Liver (tissue), 3 donors: ENCODE data around the gene KMT2A.

Experiments
- RAD21 ChIP-seq, 2 donors: IDR thresholded peaks; 2 replicates each; pipeline ENCODE4 v1.6.1; 2016; ENCODE audit warnings: antibody characterized with exemption in 2 of 2, mild to moderate bottlenecking in 2 of 2
- RXRA ChIP-seq, 2 donors: IDR thresholded peaks; 2 replicates each; pipeline ENCODE4 v1.6.1; 2017 to 2018; ENCODE audit warnings: antibody characterized with exemption in 2 of 2, mild to moderate bottlenecking in 1 of 2
- SP1 ChIP-seq: IDR thresholded peaks from 2 replicates; pipeline ENCODE4 v1.6.1; 2018; ENCODE audit warnings: antibody characterized with exemption, mild to moderate bottlenecking
- TF ChIP-seq, protein P1 (sequence below): fragments of 150-350 bp; IDR thresholded peaks from 2 replicates; pipeline ENCODE4 v1.5.1; 2017; ENCODE audit warnings: improper control_type of control experiment, low read depth, low read length; ENCODE audit not compliant: missing input control
- TF ChIP-seq, protein P2 (sequence below): IDR thresholded peaks from 2 replicates; pipeline ENCODE4 v1.6.1; 2016; ENCODE audit warnings: antibody characterized with exemption
- TF ChIP-seq, protein P3 (sequence below): IDR thresholded peaks from 2 replicates; pipeline ENCODE4 v1.6.1; 2016; ENCODE audit warnings: antibody characterized with exemption
- TF ChIP-seq, protein P4 (sequence below): IDR thresholded peaks from 2 replicates; pipeline ENCODE4 v1.6.1; 2016; ENCODE audit warnings: antibody characterized with exemption, mild to moderate bottlenecking
- donor health status: healthy.
- donor health status: healthy.

DNA sequence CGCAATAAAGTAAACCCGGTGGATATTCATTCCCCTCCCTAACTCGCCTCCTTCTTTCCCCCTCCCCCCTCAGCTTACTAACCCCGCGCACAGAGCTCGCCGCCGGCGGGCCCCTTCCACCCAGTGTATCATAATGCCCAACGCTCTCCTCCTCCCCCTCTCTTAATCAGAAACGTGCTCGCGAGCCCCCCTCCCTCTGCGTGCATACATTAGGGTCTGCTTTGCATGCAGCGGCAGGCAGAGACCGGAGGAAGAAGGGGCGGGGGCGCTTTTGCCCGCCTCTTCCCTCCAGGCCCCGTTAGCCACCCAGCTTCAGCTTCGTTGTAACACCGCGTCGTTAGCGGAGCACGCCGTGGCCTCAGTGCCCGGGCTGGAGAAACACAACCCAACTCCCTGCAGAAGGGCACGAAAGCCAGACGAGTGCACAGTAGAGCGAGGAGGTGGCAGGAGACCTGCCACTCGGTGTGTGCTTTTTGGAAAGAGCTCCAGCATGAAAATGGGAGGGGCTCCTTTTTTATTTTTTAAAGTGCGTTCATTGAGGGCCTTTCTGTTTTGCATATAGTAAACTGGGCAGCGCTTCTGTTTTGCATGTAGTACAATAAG is 901 bp upstream of the KMT2A start:
- TF ChIP-seq, protein P1, sequence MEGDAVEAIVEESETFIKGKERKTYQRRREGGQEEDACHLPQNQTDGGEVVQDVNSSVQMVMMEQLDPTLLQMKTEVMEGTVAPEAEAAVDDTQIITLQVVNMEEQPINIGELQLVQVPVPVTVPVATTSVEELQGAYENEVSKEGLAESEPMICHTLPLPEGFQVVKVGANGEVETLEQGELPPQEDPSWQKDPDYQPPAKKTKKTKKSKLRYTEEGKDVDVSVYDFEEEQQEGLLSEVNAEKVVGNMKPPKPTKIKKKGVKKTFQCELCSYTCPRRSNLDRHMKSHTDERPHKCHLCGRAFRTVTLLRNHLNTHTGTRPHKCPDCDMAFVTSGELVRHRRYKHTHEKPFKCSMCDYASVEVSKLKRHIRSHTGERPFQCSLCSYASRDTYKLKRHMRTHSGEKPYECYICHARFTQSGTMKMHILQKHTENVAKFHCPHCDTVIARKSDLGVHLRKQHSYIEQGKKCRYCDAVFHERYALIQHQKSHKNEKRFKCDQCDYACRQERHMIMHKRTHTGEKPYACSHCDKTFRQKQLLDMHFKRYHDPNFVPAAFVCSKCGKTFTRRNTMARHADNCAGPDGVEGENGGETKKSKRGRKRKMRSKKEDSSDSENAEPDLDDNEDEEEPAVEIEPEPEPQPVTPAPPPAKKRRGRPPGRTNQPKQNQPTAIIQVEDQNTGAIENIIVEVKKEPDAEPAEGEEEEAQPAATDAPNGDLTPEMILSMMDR = no peak
- TF ChIP-seq, protein P2, sequence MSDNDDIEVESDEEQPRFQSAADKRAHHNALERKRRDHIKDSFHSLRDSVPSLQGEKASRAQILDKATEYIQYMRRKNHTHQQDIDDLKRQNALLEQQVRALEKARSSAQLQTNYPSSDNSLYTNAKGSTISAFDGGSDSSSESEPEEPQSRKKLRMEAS = no peak
- TF ChIP-seq SP1 (no peak), RAD21 (IDR thresholded peaks at IDR 0.05) (no peak), RXRA (IDR thresholded peaks at IDR 0.05) (no peak)
- TF ChIP-seq, protein P3, sequence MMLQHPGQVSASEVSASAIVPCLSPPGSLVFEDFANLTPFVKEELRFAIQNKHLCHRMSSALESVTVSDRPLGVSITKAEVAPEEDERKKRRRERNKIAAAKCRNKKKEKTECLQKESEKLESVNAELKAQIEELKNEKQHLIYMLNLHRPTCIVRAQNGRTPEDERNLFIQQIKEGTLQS = no peak
- TF ChIP-seq, protein P4, sequence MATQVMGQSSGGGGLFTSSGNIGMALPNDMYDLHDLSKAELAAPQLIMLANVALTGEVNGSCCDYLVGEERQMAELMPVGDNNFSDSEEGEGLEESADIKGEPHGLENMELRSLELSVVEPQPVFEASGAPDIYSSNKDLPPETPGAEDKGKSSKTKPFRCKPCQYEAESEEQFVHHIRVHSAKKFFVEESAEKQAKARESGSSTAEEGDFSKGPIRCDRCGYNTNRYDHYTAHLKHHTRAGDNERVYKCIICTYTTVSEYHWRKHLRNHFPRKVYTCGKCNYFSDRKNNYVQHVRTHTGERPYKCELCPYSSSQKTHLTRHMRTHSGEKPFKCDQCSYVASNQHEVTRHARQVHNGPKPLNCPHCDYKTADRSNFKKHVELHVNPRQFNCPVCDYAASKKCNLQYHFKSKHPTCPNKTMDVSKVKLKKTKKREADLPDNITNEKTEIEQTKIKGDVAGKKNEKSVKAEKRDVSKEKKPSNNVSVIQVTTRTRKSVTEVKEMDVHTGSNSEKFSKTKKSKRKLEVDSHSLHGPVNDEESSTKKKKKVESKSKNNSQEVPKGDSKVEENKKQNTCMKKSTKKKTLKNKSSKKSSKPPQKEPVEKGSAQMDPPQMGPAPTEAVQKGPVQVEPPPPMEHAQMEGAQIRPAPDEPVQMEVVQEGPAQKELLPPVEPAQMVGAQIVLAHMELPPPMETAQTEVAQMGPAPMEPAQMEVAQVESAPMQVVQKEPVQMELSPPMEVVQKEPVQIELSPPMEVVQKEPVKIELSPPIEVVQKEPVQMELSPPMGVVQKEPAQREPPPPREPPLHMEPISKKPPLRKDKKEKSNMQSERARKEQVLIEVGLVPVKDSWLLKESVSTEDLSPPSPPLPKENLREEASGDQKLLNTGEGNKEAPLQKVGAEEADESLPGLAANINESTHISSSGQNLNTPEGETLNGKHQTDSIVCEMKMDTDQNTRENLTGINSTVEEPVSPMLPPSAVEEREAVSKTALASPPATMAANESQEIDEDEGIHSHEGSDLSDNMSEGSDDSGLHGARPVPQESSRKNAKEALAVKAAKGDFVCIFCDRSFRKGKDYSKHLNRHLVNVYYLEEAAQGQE = no peak
